Hepatocyte (in vitro differentiated cells): ENCODE results near the gene CAMKK2. TPM values are rescaled to one million over a fixed set of nuclear protein-coding genes. Genes with fewer than 3 reads are reported as not detected.

Experiments
- DNase-seq: peaks from one replicate; pipeline ENCODE4 v3.0.0-alpha.2; 2016; ENCODE audit warnings: low spot score
- H2AFZ ChIP-seq: fragments of 200-600 bp; sonication (generic); 2 replicates; pipeline ENCODE4 v1.6.0; 2016; ENCODE audit warnings: antibody characterized with exemption, mild to moderate bottlenecking
- H3K27ac ChIP-seq: fragments of 200-600 bp; sonication (generic); 2 replicates; pipeline ENCODE4 v1.5.1; 2016; ENCODE audit warnings: mild to moderate bottlenecking
- H3K27me3 ChIP-seq: fragments of 200-600 bp; sonication (generic); 2 replicates; pipeline ENCODE4 v1.6.1; 2016
- H3K36me3 ChIP-seq: fragments of 200-600 bp; sonication (generic); replicated peaks from 2 replicates; pipeline ENCODE4 v1.5.1; 2016; ENCODE audit warnings: low read depth; ENCODE audit not compliant: insufficient read depth
- H3K4me1 ChIP-seq: fragments of 200-600 bp; sonication (generic); 2 replicates; pipeline ENCODE4 v1.5.1; 2016; ENCODE audit warnings: mild to moderate bottlenecking, moderate library complexity; ENCODE audit not compliant: insufficient read depth
- H3K4me2 ChIP-seq: fragments of 200-600 bp; sonication (generic); 2 replicates; pipeline ENCODE4 v1.6.0; 2016
- H3K4me3 ChIP-seq: fragments of 200-600 bp; sonication (generic); 2 replicates; pipeline ENCODE4 v1.5.1; 2016; ENCODE audit warnings: mild to moderate bottlenecking
- H3K79me2 ChIP-seq: fragments of 200-600 bp; sonication (generic); 2 replicates; pipeline ENCODE4 v1.6.0; 2017; ENCODE audit warnings: mild to moderate bottlenecking
- H3K9me2 ChIP-seq: fragments of 200-600 bp; sonication (generic); replicated peaks from 2 replicates; pipeline ENCODE4 v1.6.0; 2017; ENCODE audit warnings: mild to moderate bottlenecking; ENCODE audit not compliant: insufficient read depth
- H3K9me3 ChIP-seq: fragments of 200-600 bp; sonication (generic); 2 replicates; pipeline ENCODE4 v1.5.1; 2016; ENCODE audit warnings: low read depth, mild to moderate bottlenecking
- H4K20me1 ChIP-seq: fragments of 200-600 bp; sonication (generic); 2 replicates; pipeline ENCODE4 v1.6.0; 2016; ENCODE audit warnings: mild to moderate bottlenecking; ENCODE audit not compliant: insufficient read depth, poor library complexity, severe bottlenecking
- EZH2 ChIP-seq: fragments of 200-600 bp; sonication (generic); IDR thresholded peaks from 2 replicates; pipeline ENCODE4 v1.6.1; 2016; ENCODE audit warnings: antibody characterized with exemption, mild to moderate bottlenecking, borderline replicate concordance
- EZH2phosphoT487 ChIP-seq: fragments of 200-600 bp; sonication (generic); IDR thresholded peaks from one replicate; pipeline ENCODE4 v1.6.1; 2018; ENCODE audit warnings: antibody characterized with exemption, mild to moderate bottlenecking, low read depth, moderate library complexity; ENCODE audit not compliant: unreplicated experiment, severe bottlenecking
- WGBS: methylation state at CpG from one replicate; pipeline ENCODE4 v1.1.6; 2016; ENCODE audit warnings: low lambda C conversion rate; ENCODE audit errors: missing lambda C conversion rate; 5-methylcytosine and 5-hydroxymethylcytosine counted together
- polyA plus RNA-seq: library from polyadenylated mRNA; unstranded; fragments of >200 nt; fragmentation: Nextera tagmentation; extraction: Ambion mirVana; gene quantifications from 2 replicates; pipeline ENCODE4 v1.2.1, GENCODE V29; 2016
- total RNA-seq: library from RNA; depleted of rRNA; stranded (reverse); fragments of >200 nt; gene quantifications from 2 replicates; pipeline ENCODE4 v1.2.3, GENCODE V29; 2014
- TF ChIP-seq, protein P1 (sequence below): fragments of 200-600 bp; sonication (generic); IDR thresholded peaks from 2 replicates; pipeline ENCODE4 v1.5.1; 2016; ENCODE audit warnings: antibody characterized with exemption, mild to moderate bottlenecking; ENCODE audit not compliant: poor library complexity

CAMKK2 gene
- total and polyA plus RNA-seq, 2 experiments from 2014 or later = 21.5 to 21.9 TPM

GRCh38 chr12:121277374-121277759, 19.1 kb downstream of the CAMKK2 start:
- no peak overlapping the region for H3K27ac ChIP-seq
- H3K4me3 ChIP-seq = no peak overlapping the region
- H3K4me2 ChIP-seq = no peak overlapping the region
- no peaks in the 10 kb centered on the region for H3K27me3 ChIP-seq
- DNase-seq = no peak
- H3K79me2 ChIP-seq = peaks cover 7% of the 10 kb centered on the region
- TF ChIP-seq EZH2phosphoT487 (no peak), EZH2 (no peak)
- TF ChIP-seq, protein P1, sequence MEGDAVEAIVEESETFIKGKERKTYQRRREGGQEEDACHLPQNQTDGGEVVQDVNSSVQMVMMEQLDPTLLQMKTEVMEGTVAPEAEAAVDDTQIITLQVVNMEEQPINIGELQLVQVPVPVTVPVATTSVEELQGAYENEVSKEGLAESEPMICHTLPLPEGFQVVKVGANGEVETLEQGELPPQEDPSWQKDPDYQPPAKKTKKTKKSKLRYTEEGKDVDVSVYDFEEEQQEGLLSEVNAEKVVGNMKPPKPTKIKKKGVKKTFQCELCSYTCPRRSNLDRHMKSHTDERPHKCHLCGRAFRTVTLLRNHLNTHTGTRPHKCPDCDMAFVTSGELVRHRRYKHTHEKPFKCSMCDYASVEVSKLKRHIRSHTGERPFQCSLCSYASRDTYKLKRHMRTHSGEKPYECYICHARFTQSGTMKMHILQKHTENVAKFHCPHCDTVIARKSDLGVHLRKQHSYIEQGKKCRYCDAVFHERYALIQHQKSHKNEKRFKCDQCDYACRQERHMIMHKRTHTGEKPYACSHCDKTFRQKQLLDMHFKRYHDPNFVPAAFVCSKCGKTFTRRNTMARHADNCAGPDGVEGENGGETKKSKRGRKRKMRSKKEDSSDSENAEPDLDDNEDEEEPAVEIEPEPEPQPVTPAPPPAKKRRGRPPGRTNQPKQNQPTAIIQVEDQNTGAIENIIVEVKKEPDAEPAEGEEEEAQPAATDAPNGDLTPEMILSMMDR = no peak
- no peaks in the 10 kb centered on the region for H3K36me3 ChIP-seq
- no peaks in the 10 kb centered on the region for H3K9me2 ChIP-seq
- H3K4me1 ChIP-seq = no peaks in the 10 kb centered on the region
- no peak overlapping the region for H2AFZ ChIP-seq
- peaks cover 7% of the 10 kb centered on the region for H4K20me1 ChIP-seq
- H3K9me3 ChIP-seq = no peaks in the 10 kb centered on the region
- 81% methylated on average over 6 of the region's 6 CpGs for WGBS

GRCh38 chr12:121274036-121274763, 22.3 kb downstream of the CAMKK2 start:
- H3K27ac ChIP-seq = no peak overlapping the region
- no peak overlapping the region for H3K4me3 ChIP-seq
- H3K4me2 ChIP-seq = no peak overlapping the region
- H3K9me3 ChIP-seq = no peaks in the 10 kb centered on the region
- H3K4me1 ChIP-seq = no peaks in the 10 kb centered on the region
- no peaks in the 10 kb centered on the region for H3K36me3 ChIP-seq
- H3K79me2 ChIP-seq = no peaks in the 10 kb centered on the region
- H3K9me2 ChIP-seq = no peaks in the 10 kb centered on the region
- DNase-seq = no peak
- H2AFZ ChIP-seq = no peak overlapping the region
- no peaks in the 10 kb centered on the region for H3K27me3 ChIP-seq
- WGBS = 96% methylated on average over 32 of the region's 35 CpGs
- peaks cover 4% of the 10 kb centered on the region for H4K20me1 ChIP-seq
- TF ChIP-seq, protein P1 = no peak
- TF ChIP-seq EZH2 (no peak), EZH2phosphoT487 (no peak)

GRCh38 chr12:121273364-121273896, 23.1 kb downstream of the CAMKK2 start:
- Histone ChIP-seq H3K4me3 (no peak overlapping the region), H3K4me1 (no peaks in the 10 kb centered on the region), H3K4me2 (no peak overlapping the region), H3K9me2 (no peaks in the 10 kb centered on the region), H3K27me3 (no peaks in the 10 kb centered on the region), H2AFZ (no peak overlapping the region), H4K20me1 (peaks cover 4% of the 10 kb centered on the region), H3K79me2 (no peaks in the 10 kb centered on the region), H3K27ac (no peak overlapping the region), H3K36me3 (no peaks in the 10 kb centered on the region), H3K9me3 (no peaks in the 10 kb centered on the region)
- TF ChIP-seq, protein P1 = no peak
- TF ChIP-seq EZH2 (no peak), EZH2phosphoT487 (no peak)
- no peak for DNase-seq
- 95% methylated on average over 14 of the region's 14 CpGs for WGBS
